Measurements from ENCODE around the gene SEC24C. TPM values are rescaled to one million over a fixed set of nuclear protein-coding genes. Genes with fewer than 3 reads are reported as not detected.
A peak's percentile ranks its signal among the peaks of the same experiment; 100 is the strongest.

Gene SEC24C
- total RNA-seq, 4 donors from 2014 or later: 47.5 to 65.1 (median 49.6) TPM

DNA sequence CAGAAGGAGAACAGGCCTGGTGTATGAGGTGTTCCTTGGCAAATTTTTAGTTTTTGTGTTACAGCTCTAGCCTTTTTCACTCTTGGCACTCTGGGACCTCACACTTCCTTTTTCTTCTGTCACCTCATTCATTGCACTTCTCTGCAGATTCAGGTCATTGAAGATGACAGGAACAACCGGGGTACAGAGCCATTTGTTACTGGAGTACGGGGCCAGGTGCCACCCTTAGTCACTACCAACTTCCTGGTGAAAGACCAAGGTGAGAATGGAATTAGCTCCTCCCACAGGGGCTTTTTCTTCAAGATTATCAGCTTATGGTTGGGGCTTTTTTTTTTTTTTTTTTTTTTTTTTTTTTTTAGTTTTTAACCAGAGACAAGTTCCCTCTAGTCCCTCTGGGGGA is 19.2 kb downstream of the SEC24C start:
- Histone ChIP-seq H3K4me1 (peaks cover 0 to 7% (median 0%) of the 10 kb centered on the region in 3 donors), H3K36me3 (peaks cover 3 to 100% of the 10 kb centered on the region in 2 donors), H3K4me3 (no peak overlapping the region), H3K27ac (no peak overlapping the region), H3K9me3 (no peaks in the 10 kb centered on the region), H3K27me3 (no peaks in the 10 kb centered on the region)
- 93% methylated on average over 2 of the region's 2 CpGs; no CpG with 5 or more reads in 1 of the 2 donors for WGBS, 2 donors (ENCODE audit: low coverage in 1 of 2)
- TF ChIP-seq POLR2A (IDR thresholded peaks at IDR 0.05): no peak
- no peak for TF ChIP-seq EP300 (IDR thresholded peaks at IDR 0.05)
- no peak for TF ChIP-seq POLR2AphosphoS5 (IDR thresholded peaks at IDR 0.05)
- TF ChIP-seq, protein P1, sequence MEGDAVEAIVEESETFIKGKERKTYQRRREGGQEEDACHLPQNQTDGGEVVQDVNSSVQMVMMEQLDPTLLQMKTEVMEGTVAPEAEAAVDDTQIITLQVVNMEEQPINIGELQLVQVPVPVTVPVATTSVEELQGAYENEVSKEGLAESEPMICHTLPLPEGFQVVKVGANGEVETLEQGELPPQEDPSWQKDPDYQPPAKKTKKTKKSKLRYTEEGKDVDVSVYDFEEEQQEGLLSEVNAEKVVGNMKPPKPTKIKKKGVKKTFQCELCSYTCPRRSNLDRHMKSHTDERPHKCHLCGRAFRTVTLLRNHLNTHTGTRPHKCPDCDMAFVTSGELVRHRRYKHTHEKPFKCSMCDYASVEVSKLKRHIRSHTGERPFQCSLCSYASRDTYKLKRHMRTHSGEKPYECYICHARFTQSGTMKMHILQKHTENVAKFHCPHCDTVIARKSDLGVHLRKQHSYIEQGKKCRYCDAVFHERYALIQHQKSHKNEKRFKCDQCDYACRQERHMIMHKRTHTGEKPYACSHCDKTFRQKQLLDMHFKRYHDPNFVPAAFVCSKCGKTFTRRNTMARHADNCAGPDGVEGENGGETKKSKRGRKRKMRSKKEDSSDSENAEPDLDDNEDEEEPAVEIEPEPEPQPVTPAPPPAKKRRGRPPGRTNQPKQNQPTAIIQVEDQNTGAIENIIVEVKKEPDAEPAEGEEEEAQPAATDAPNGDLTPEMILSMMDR (IDR thresholded peaks at IDR 0.05): no peak
- no peak for ATAC-seq

DNA sequence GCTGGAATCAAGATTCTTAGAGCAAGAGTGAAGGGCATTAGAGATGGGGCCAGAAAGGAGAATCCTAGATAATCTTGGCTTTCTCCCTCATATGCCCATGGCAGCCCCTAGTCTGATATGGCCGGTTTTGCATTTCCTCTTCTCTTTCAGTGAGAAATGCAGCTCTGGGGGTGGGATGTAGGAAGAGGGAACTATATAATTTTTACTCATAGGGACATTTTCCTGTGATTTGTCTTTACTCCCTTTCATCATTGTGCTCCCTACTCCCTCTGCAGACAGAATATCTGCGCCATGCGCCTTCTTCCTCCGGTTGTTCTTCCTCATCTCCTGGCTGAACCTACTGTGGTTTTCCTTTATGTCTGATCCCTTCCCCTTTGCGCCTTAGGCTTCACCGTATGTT is 20.9 kb downstream of the SEC24C start:
- TF ChIP-seq POLR2A (IDR thresholded peaks at IDR 0.05) (no peak), POLR2AphosphoS5 (IDR thresholded peaks at IDR 0.05) (no peak), EP300 (IDR thresholded peaks at IDR 0.05) (no peak)
- TF ChIP-seq, protein P1 (IDR thresholded peaks at IDR 0.05): no peak
- no peak for ATAC-seq
- no peaks in the 10 kb centered on the region for H3K9me3 ChIP-seq
- no peak overlapping the region for H3K27ac ChIP-seq
- H3K36me3 ChIP-seq: peaks cover 3 to 100% of the 10 kb centered on the region in 2 donors
- H3K27me3 ChIP-seq: no peaks in the 10 kb centered on the region
- peaks cover 0 to under 1% (median 0%) of the 10 kb centered on the region in 3 donors for H3K4me1 ChIP-seq
- H3K4me3 ChIP-seq: no peak overlapping the region
- 89 to 100% methylated on average over 2 to 6 of the region's 6 CpGs for WGBS, 2 donors (ENCODE audit: low coverage in 1 of 2)

DNA sequence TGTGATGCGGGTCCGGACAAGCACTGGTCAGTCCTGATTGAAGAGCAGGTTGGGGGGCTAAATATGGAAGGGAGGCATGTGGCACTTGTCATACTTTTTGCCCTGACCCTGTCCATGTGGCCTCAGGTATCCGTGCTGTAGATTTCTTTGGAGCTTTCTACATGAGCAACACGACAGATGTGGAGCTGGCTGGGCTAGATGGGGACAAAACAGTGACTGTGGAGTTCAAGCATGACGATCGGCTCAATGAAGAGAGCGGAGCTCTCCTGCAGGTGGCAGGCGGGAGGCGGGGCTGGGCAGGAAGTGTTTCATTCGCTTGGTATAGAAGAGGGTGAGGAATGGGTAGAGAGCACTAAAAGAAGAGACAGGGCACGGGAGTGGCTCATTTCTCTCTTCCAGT is 24.7 kb downstream of the SEC24C start:
- peaks cover 0 to 20% (median 9%) of the 10 kb centered on the region in 3 donors for H3K4me1 ChIP-seq
- no peaks in the 10 kb centered on the region for H3K9me3 ChIP-seq
- 75 to 82% methylated on average over 4 to 7 of the region's 11 CpGs for WGBS, 2 donors (ENCODE audit: low coverage in 1 of 2)
- no peak for TF ChIP-seq EP300 (IDR thresholded peaks at IDR 0.05)
- no peak for TF ChIP-seq POLR2A (IDR thresholded peaks at IDR 0.05)
- TF ChIP-seq, protein P1 (IDR thresholded peaks at IDR 0.05): no peak
- no peak for TF ChIP-seq POLR2AphosphoS5 (IDR thresholded peaks at IDR 0.05)
- H3K36me3 ChIP-seq: peaks cover 0 to 76% of the 10 kb centered on the region in 2 donors
- ATAC-seq: no peak
- no peaks in the 10 kb centered on the region for H3K27me3 ChIP-seq
- no peak overlapping the region for H3K27ac ChIP-seq
- no peak overlapping the region for H3K4me3 ChIP-seq

DNA sequence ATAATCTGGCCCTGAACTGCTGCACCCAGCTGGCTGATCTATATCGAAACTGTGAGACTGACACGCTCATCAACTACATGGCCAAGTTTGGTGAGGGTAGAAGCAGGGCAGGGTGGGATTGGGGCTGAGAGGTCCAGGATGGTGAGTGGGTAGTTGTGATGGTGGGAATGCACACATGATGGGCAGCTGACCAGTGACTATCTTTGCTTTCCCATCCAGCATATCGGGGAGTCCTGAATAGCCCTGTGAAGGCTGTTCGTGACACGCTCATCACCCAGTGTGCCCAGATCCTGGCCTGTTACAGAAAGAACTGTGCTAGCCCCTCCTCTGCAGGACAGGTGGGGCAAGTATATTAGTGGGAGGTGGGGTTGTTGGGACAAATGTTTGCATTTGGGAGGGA is 25.2 kb downstream of the SEC24C start:
- H3K36me3 ChIP-seq: peaks cover 0 to 71% of the 10 kb centered on the region in 2 donors
- H3K27ac ChIP-seq: no peak overlapping the region
- no peak overlapping the region for H3K4me3 ChIP-seq
- no peaks in the 10 kb centered on the region for H3K9me3 ChIP-seq
- TF ChIP-seq POLR2AphosphoS5 (IDR thresholded peaks at IDR 0.05) (no peak), EP300 (IDR thresholded peaks at IDR 0.05) (no peak), POLR2A (IDR thresholded peaks at IDR 0.05) (no peak)
- TF ChIP-seq, protein P1 (IDR thresholded peaks at IDR 0.05): no peak
- 89% methylated on average over 5 of the region's 5 CpGs; no CpG with 5 or more reads in 1 of the 2 donors for WGBS, 2 donors (ENCODE audit: low coverage in 1 of 2)
- no peaks in the 10 kb centered on the region for H3K27me3 ChIP-seq
- peaks cover 2 to 25% (median 14%) of the 10 kb centered on the region in 3 donors for H3K4me1 ChIP-seq
- no peak for ATAC-seq

DNA sequence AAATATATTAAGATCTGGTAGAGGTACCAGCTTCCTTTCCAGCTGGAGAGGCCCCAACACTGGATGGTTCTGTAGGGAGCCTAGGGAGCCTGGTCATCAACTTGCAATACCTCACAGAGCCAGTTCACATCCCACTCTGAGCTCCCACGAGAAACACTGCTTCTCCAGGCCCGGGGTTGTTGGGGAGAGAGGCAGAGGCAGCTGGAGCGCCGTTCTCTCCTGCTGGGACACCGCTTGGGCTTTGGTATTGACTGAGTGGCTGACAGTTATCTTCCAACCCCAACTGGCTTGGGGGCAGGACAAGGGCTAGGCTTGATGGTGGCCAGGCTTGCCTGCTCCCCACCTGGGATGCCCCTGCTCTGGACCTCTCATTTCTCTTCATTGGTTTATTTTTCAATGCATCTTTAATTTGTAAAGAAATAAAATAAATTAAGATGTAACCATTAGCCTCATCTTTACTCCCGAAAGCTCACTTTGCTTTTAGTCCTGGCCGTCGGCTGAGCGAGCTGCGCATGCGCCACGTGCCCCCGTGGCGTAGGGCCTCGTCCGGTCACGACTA is 27.6 kb downstream of the SEC24C start:
- Histone ChIP-seq H3K9me3 (no peaks in the 10 kb centered on the region), H3K27ac (peak overlapping the region; percentile 86 to 99 (median 98)), H3K4me1 (peaks cover 2 to 44% (median 25%) of the 10 kb centered on the region in 3 donors), H3K27me3 (no peaks in the 10 kb centered on the region), H3K36me3 (peaks cover 0 to 65% of the 10 kb centered on the region in 2 donors), H3K4me3 (peak overlapping the region; percentile 74 to 94)
- peak; percentile 4 for ATAC-seq
- TF ChIP-seq POLR2AphosphoS5 (IDR thresholded peaks at IDR 0.05) (no peak), EP300 (IDR thresholded peaks at IDR 0.05) (no peak), POLR2A (IDR thresholded peaks at IDR 0.05) (no peak)
- TF ChIP-seq, protein P1 (IDR thresholded peaks at IDR 0.05): no peak
- WGBS, 2 donors (ENCODE audit: low coverage in 1 of 2): 0% methylated on average over 3 to 10 of the region's 17 CpGs

Data from gastroesophageal sphincter (tissue), 4 donors.